GM21619 (cell line): ENCODE measurements around the gene UPK3A.
"Not testable (repeated sequence)": the region's sequence is repeated elsewhere in the genome, so short reads cannot be mapped to it uniquely, and the experiment has no call there.

Experiments
- ATAC-seq: cut with Tn5 transposase; IDR thresholded peaks from one replicate; pipeline ENCODE4 v1.9.1; 2021; ENCODE audit not compliant: unreplicated experiment

Gene UPK3A

GRCh38 chr22:45278125-45278524 is 6.6 kb upstream of the UPK3A start:
- no peak for ATAC-seq

GRCh38 chr22:45280587-45280980 is 4.2 kb upstream of the UPK3A start:
- no peak for ATAC-seq

GRCh38 chr22:45281010-45281409 is 3.7 kb upstream of the UPK3A start:
- ATAC-seq: no peak

- no peak for ATAC-seq
These were observed 712 bp downstream of the UPK3A start for GRCh38 chr22:45285263-45286058.

- no peak for ATAC-seq
These were observed 2.3 kb downstream of the UPK3A start for GRCh38 chr22:45286854-45287551.

GRCh38 chr22:45290410-45290936 is 5.7 kb downstream of the UPK3A start:
- no peak for ATAC-seq

- no peak for ATAC-seq
These were observed 6.5 kb downstream of the UPK3A start for GRCh38 chr22:45291061-45291930.

GRCh38 chr22:45291931-45292290 is 7.2 kb downstream of the UPK3A start:
- ATAC-seq: no peak

GRCh38 chr22:45292731-45293442 is 8.1 kb downstream of the UPK3A start:
- no peak for ATAC-seq

GRCh38 chr22:45294030-45294429 is 9.3 kb downstream of the UPK3A start:
- ATAC-seq: no peak

GRCh38 chr22:45295004-45295403 is 10.3 kb downstream of the UPK3A start:
- ATAC-seq: not testable (repeated sequence)

GRCh38 chr22:45295492-45295891 is 10.7 kb downstream of the UPK3A start:
- no peak for ATAC-seq

- ATAC-seq: no peak
These were observed 12.0 kb downstream of the UPK3A start for GRCh38 chr22:45296628-45297297.

GRCh38 chr22:45298934-45299505 is 14.3 kb downstream of the UPK3A start:
- ATAC-seq: no peak

GRCh38 chr22:45302751-45303150 is 18.0 kb downstream of the UPK3A start:
- no peak for ATAC-seq

GRCh38 chr22:45303181-45303580 is 18.4 kb downstream of the UPK3A start:
- ATAC-seq: no peak

GRCh38 chr22:45304971-45305370 is 20.2 kb downstream of the UPK3A start:
- ATAC-seq: no peak

GRCh38 chr22:45305456-45306075 is 20.8 kb downstream of the UPK3A start:
- no peak for ATAC-seq

- ATAC-seq: no peak
These were observed 21.4 kb downstream of the UPK3A start for GRCh38 chr22:45306139-45306538.
